Measurements from ENCODE around the gene FMN2.

- no peak for TF ChIP-seq CTCF (conservative IDR thresholded peaks at IDR 0.05 in 1 of 2, IDR thresholded peaks at IDR 0.05 in 1 of 2; ENCODE audit: low read depth in 1 of 2, low read length in 2 of 2)
- TF ChIP-seq EZH2 (IDR thresholded peaks at IDR 0.05; ENCODE audit: low read length, missing control alignments) = no peak
Measured at GRCh38 chr1:240244968-240245628, 153.4 kb downstream of the FMN2 start.
